ENCODE data around the gene DLL3. TPM values are rescaled to one million over a fixed set of nuclear protein-coding genes. Genes with fewer than 3 reads are reported as not detected.

The DLL3 gene
- total RNA-seq, 2 donors from 2014 or later, result 2.0 to 4.3 TPM

GRCh38 chr19:39520541-39521484, 22.1 kb downstream of the DLL3 start:
- Mint-ChIP-seq H3K27me3 (ENCODE audit: insufficient read depth) (peaks cover 3% of the 10 kb centered on the region), H3K36me3 (ENCODE audit: low read depth) (peaks cover 30% of the 10 kb centered on the region), H3K4me3 (no peak overlapping the region), H3K9me3 (no peaks in the 10 kb centered on the region), H3K27ac (no peak overlapping the region), H3K4me1 (peaks cover 16% of the 10 kb centered on the region)
- Histone ChIP-seq H3K27me3 (ENCODE audit: control insufficient read depth, insufficient read depth, low read length, poor library complexity, severe bottlenecking) (peaks cover 5% of the 10 kb centered on the region), H3K9ac (ENCODE audit: extremely low read depth, low read length, poor library complexity, severe bottlenecking) (no peak overlapping the region), H3K4me1 (ENCODE audit: control insufficient read depth, insufficient read depth, low read length) (no peaks in the 10 kb centered on the region), H3K36me3 (ENCODE audit: control insufficient read depth, insufficient read depth, low read length) (peaks cover 3% of the 10 kb centered on the region), H3K27ac (ENCODE audit: low read depth, low read length) (no peak overlapping the region), H3K9me3 (ENCODE audit: control insufficient read depth, low read length) (no peaks in the 10 kb centered on the region), H3K4me3 (ENCODE audit: low read length) (no peak overlapping the region)
- WGBS, 2 experiments (ENCODE audit: insufficient coverage in 1 of 2, insufficient read length in 1 of 2), result 96 to 100% methylated on average over 2 to 7 of the region's 8 CpGs
- DNase-seq, result no peak
- no peak for TF ChIP-seq CTCF (conservative IDR thresholded peaks at IDR 0.05)

GRCh38 chr19:39524495-39524894, 25.7 kb downstream of the DLL3 start:
- H3K36me3 ChIP-seq (ENCODE audit: control insufficient read depth, insufficient read depth, low read length), result peaks cover 3% of the 10 kb centered on the region
- no peak overlapping the region for H3K4me3 ChIP-seq (ENCODE audit: low read length)
- H3K4me1 ChIP-seq (ENCODE audit: control insufficient read depth, insufficient read depth, low read length), result no peaks in the 10 kb centered on the region
- Mint-ChIP-seq H3K4me1 (no peaks in the 10 kb centered on the region), H3K9me3 (no peaks in the 10 kb centered on the region), H3K4me3 (no peak overlapping the region), H3K27ac (no peak overlapping the region), H3K27me3 (ENCODE audit: insufficient read depth) (no peaks in the 10 kb centered on the region), H3K36me3 (ENCODE audit: low read depth) (peaks cover 26% of the 10 kb centered on the region)
- no peaks in the 10 kb centered on the region for H3K27me3 ChIP-seq (ENCODE audit: control insufficient read depth, insufficient read depth, low read length, poor library complexity, severe bottlenecking)
- TF ChIP-seq CTCF (conservative IDR thresholded peaks at IDR 0.05), result no peak
- WGBS, 2 experiments (ENCODE audit: insufficient coverage in 1 of 2, insufficient read length in 1 of 2), result 94 to 95% methylated on average over 7 to 8 of the region's 8 CpGs
- no peak for DNase-seq
- no peaks in the 10 kb centered on the region for H3K9me3 ChIP-seq (ENCODE audit: control insufficient read depth, low read length)
- no peak overlapping the region for H3K27ac ChIP-seq (ENCODE audit: low read depth, low read length)
- no peak overlapping the region for H3K9ac ChIP-seq (ENCODE audit: extremely low read depth, low read length, poor library complexity, severe bottlenecking)

GRCh38 chr19:39525205-39525604, 26.5 kb downstream of the DLL3 start:
- Mint-ChIP-seq H3K4me3 (no peak overlapping the region), H3K4me1 (no peaks in the 10 kb centered on the region), H3K36me3 (ENCODE audit: low read depth) (peaks cover 26% of the 10 kb centered on the region), H3K27ac (no peak overlapping the region), H3K27me3 (ENCODE audit: insufficient read depth) (no peaks in the 10 kb centered on the region), H3K9me3 (no peaks in the 10 kb centered on the region)
- Histone ChIP-seq H3K9ac (ENCODE audit: extremely low read depth, low read length, poor library complexity, severe bottlenecking) (no peak overlapping the region), H3K27ac (ENCODE audit: low read depth, low read length) (no peak overlapping the region), H3K36me3 (ENCODE audit: control insufficient read depth, insufficient read depth, low read length) (peaks cover 3% of the 10 kb centered on the region), H3K9me3 (ENCODE audit: control insufficient read depth, low read length) (no peaks in the 10 kb centered on the region), H3K4me1 (ENCODE audit: control insufficient read depth, insufficient read depth, low read length) (no peaks in the 10 kb centered on the region), H3K4me3 (ENCODE audit: low read length) (no peak overlapping the region), H3K27me3 (ENCODE audit: control insufficient read depth, insufficient read depth, low read length, poor library complexity, severe bottlenecking) (no peaks in the 10 kb centered on the region)
- TF ChIP-seq CTCF (conservative IDR thresholded peaks at IDR 0.05), result no peak
- WGBS, 2 experiments (ENCODE audit: insufficient coverage in 1 of 2, insufficient read length in 1 of 2), result 97% methylated on average over 3 of the region's 3 CpGs; no CpG with 5 or more reads in 1 of the 2 experiments
- no peak for DNase-seq
